Activated naive CD4-positive, alpha-beta T cell treated with anti-CD3 and anti-CD28 coated beads, Interleukin-2, amount 10 ng/mL, durations not matched to agents 7 days and 5 days (primary cell): Measurements from ENCODE around the gene TLR9.

Experiments
- CTCF ChIA-PET: fragments of 350-600 bp; sonication (Branson Sonifier 250); formaldehyde crosslinking; loops from one replicate; lab custom pipeline; 2021; ENCODE audit warnings: antibody characterized with exemption; lab: Charles Lee
- DNase-seq: peaks from one replicate; pipeline ENCODE4 v3.0.0-alpha.2; 2020
- H3K27ac Mint-ChIP-seq: one replicate; pipeline ENCODE4 v1.8.0; 2021; ENCODE audit warnings: mild to moderate bottlenecking, moderate library complexity, mixed read lengths
- H3K27me3 Mint-ChIP-seq: one replicate; pipeline ENCODE4 v1.8.0; 2021; ENCODE audit warnings: mild to moderate bottlenecking, mixed read lengths
- H3K36me3 Mint-ChIP-seq: one replicate; pipeline ENCODE4 v1.8.0; 2021; ENCODE audit warnings: mixed read lengths
- H3K4me1 Mint-ChIP-seq: one replicate; pipeline ENCODE4 v1.8.0; 2021; ENCODE audit warnings: mixed read lengths
- H3K4me3 Mint-ChIP-seq: one replicate; pipeline ENCODE4 v1.8.0; 2021; ENCODE audit warnings: mild to moderate bottlenecking, moderate library complexity, mixed read lengths
- H3K9me3 Mint-ChIP-seq: one replicate; pipeline ENCODE4 v1.8.0; 2021; ENCODE audit warnings: mixed read lengths

The TLR9 gene

DNA sequence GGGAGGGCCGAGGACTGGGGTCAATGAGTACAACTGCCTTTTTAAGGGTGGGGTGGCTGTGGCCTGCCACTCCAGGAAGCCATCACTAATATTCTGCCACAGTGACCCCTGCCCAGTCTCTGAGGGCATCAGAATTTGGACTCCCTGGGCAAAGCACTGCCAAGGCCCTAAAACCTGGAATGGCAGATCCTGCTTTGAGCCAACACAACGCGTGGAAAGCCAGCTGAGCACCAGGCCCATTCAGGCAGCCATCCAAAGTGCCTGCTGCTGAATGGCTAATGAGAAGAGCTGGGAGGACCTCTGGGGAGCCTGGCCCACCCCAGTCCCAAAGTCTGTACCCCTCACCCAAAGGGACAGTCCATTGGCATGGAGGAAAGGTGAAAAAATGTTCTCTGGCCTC, 8.5 kb upstream of the TLR9 start:
- CTCF ChIA-PET, result interaction anchor here (1.1 to 6.2 kb wide), 5 partner anchors 12 to 106 kb away, joined by 4 to 73 read pairs (median 5); partner anchors contain the start of gene WDR82
- no peak overlapping the region for H3K4me3 Mint-ChIP-seq
- peak overlapping the region; percentile 75 for H3K27ac Mint-ChIP-seq
- H3K27me3 Mint-ChIP-seq, result no peaks in the 10 kb centered on the region
- H3K4me1 Mint-ChIP-seq, result peaks cover 67% of the 10 kb centered on the region
- peaks cover 55% of the 10 kb centered on the region for H3K36me3 Mint-ChIP-seq
- no peak for DNase-seq
- H3K9me3 Mint-ChIP-seq, result no peaks in the 10 kb centered on the region

DNA sequence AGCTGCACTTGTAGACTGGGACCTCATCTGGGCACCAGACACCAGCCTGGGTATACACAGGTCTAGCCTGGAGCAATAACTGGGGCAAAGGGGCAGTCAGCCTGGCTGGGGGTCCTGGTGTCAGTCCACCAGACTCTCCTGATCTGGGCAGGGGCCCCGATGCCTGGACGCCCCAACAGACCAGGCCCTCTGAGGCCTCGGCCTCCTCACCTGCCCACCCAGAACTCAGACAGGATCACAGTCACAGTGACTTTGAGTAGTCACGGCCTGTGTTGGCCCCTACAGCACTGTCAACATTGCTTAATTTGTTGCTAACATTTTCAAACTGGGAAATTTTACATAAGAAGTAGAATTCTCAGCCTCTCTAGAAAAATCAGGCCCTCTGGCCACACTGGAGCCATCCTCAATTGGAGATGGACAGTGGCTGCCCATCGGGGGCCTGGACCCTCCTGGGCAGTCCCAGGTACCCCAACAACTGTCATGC, 7.7 kb upstream of the TLR9 start:
- Mint-ChIP-seq H3K4me1 (peaks cover 64% of the 10 kb centered on the region), H3K4me3 (no peak overlapping the region), H3K27me3 (no peaks in the 10 kb centered on the region), H3K36me3 (peaks cover 50% of the 10 kb centered on the region), H3K27ac (peak overlapping the region; percentile 75), H3K9me3 (no peaks in the 10 kb centered on the region)
- CTCF ChIA-PET, result interaction anchor here (0.9 to 6.2 kb wide), 17 partner anchors 8 to 215 kb away, joined by 3 to 122 read pairs (median 12); partner anchors contain the start of gene WDR82
- DNase-seq, result no peak

DNA sequence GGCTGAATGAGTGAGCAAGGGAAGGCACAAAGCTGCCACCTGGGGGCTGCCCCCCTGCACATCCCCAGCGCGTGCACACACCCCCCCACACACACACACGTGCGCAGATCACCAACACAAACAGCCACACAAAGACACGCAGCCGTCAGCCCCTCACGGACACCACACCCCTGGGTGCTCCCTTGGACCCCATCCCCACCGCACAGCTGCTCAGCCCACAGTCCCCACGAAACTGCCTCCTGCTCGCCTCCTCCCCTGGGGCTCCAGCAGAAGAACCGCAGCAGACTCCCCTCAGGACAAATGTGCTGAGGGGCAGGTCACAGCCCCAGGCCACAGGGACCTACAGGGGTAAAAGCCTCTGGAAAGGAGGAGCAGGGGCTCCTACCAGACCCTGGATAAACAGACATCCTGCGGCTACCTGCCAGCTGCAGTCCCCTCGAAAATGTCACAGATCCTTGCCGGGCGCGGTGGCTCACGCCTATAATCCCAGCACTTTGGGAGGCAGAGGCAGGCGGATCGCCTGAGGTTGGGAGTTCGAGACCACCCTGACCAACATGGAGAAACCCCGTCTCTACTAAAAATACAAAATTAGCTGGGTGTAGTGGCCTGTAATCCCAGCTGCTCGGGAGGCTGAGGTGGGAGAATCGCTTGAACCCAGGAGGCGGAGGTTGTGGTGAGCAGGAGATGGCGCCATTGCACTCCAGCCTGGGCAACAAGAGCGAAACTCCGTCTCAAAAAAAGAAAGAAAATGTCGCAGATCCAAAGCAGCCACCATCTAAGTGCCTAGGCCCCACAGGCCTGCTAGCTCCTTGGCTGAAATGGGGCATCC, 7.0 kb upstream of the TLR9 start:
- Mint-ChIP-seq H3K4me3 (no peak overlapping the region), H3K4me1 (peaks cover 59% of the 10 kb centered on the region), H3K36me3 (peaks cover 54% of the 10 kb centered on the region), H3K27me3 (no peaks in the 10 kb centered on the region), H3K9me3 (no peaks in the 10 kb centered on the region), H3K27ac (peak overlapping the region; percentile 24)
- peak; percentile 68 for DNase-seq
- CTCF ChIA-PET, result interaction anchor here (0.9 to 6.2 kb wide), 27 partner anchors 8 to 289 kb away, joined by 3 to 122 read pairs (median 7); partner anchors contain the start of genes GLYCTK and WDR82

DNA sequence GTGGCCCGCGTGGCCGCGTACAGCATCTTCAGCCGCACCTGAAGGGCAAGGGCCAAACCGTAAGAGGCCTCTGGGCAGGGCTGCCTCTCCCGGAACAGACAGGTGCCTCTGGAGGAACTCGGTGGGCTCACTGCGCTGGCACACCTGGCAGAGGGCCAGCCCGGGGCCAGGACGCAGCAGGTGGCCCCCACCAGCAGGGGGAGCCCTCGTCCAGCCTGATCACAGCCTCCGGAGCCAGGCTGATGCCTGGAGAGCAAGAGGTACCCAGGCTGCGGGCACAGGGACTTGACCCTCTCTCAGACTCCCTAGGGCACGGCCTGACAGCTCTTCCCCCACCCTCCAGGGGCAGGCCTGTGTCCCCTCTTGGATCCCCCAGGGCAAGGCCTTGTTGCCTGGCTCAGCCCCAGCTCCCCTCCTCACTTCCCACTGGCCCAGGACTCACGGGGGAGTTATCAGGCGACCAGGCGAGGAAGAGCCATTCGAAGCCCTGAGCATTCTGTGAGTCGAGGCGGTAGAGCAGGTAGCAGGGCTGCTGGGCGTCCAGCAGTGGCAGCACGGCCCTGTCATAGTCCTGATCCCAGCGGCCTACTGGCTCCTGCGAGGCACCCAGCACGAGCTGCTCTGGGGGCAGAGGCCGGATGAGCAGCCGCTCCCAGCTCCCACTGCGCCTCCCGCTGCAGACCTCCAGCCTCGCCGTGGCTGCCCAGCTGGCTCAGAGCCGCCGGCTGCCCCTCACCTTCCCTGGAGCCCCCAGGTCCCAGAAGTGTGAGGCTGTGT, 6.2 kb upstream of the TLR9 start:
- Mint-ChIP-seq H3K27ac (peak overlapping the region; percentile 74), H3K9me3 (no peaks in the 10 kb centered on the region), H3K4me1 (peaks cover 55% of the 10 kb centered on the region), H3K36me3 (peaks cover 55% of the 10 kb centered on the region), H3K27me3 (no peaks in the 10 kb centered on the region), H3K4me3 (no peak overlapping the region)
- DNase-seq, result peak; percentile 91
- CTCF ChIA-PET, result interaction anchor here (0.8 to 6.2 kb wide), 31 partner anchors 9 to 289 kb away, joined by 3 to 122 read pairs (median 6); partner anchors contain the start of genes GLYCTK and WDR82

DNA sequence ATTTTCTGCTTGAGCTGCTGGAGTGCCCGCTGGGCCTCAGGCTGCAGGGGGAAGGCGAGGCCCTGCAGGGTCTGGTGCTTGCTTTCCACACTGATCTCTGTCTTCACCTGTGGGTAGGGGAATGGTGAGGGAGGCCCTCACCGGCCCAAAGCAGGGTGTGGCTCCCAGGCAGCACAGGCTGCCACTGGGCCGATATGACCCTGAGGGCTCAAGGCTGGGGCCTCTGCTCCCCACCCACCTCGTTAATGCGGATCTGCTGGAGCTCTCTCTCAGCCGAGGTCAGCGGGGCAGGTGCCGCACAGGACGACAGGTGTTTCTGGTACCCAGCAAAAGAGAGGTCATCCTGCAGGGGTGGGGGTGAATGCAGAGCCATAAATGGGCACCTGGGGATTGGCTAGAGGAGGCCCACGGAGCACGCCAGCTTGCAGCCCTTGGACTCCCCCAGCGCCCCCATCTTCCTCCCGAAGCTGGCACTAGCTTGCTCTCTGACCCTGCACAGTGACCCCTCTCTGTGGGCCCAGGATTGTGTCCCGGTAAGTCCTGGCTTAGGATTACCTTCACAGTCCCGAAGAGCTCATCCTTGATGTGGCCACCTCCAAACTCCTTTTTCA, 5.5 kb upstream of the TLR9 start:
- no peaks in the 10 kb centered on the region for H3K27me3 Mint-ChIP-seq
- DNase-seq, result no peak
- H3K36me3 Mint-ChIP-seq, result peaks cover 55% of the 10 kb centered on the region
- no peak overlapping the region for H3K4me3 Mint-ChIP-seq
- no peaks in the 10 kb centered on the region for H3K9me3 Mint-ChIP-seq
- CTCF ChIA-PET, result interaction anchor here (0.8 to 6.2 kb wide), 25 partner anchors 10 to 288 kb away, joined by 3 to 122 read pairs (median 7); partner anchors contain the start of genes GLYCTK and WDR82
- H3K4me1 Mint-ChIP-seq, result peaks cover 55% of the 10 kb centered on the region
- peak overlapping the region; percentile 17 for H3K27ac Mint-ChIP-seq

DNA sequence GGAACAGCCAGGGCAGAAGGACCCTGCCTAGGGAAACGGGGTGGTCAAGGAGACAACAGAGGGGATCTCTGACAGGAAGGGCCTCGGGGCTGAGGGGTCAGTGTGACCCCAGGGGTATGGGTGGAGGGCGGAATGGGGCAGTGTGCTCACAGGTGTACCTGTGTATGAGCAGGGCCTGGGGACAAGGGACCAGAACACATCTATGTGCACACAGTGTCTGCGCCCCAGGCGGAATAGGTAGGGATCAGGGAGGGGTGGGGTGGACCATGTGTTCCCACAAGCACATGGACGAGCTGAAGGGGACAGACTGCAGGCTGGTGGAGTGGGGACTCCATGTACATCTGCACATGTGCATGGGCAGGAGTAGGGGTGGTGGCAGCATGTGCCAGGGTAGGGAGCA, 5.0 kb upstream of the TLR9 start:
- Mint-ChIP-seq H3K4me3 (no peak overlapping the region), H3K27me3 (no peaks in the 10 kb centered on the region), H3K9me3 (no peaks in the 10 kb centered on the region), H3K27ac (peak overlapping the region; percentile 24), H3K36me3 (peaks cover 50% of the 10 kb centered on the region), H3K4me1 (peaks cover 55% of the 10 kb centered on the region)
- CTCF ChIA-PET, result interaction anchor here (1.0 to 6.2 kb wide), 12 partner anchors 9 to 218 kb away, joined by 3 to 122 read pairs (median 14); partner anchors contain the start of gene WDR82
- DNase-seq, result no peak

DNA sequence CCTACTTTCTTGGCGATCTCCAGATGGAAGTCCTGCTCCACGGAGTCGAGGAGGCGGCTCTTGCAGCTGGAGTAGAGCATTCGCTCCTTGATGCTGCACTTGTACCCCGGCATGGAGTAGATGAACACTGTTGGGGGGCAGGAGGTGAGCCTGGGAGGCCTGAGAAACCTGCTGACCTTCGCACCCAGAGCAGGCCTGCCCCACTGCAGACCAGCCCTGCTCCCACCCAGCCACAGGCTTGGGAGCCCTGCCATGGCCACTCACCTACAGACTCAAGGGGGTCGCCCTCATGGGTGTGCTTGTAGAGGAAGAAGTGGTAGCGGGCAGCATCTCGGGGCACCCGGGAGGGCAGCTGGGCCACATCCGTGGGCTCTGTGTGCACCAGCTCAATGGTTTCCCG, 4.2 kb upstream of the TLR9 start:
- Mint-ChIP-seq H3K4me3 (no peak overlapping the region), H3K4me1 (peaks cover 55% of the 10 kb centered on the region), H3K36me3 (peaks cover 47% of the 10 kb centered on the region), H3K27ac (no peak overlapping the region), H3K9me3 (no peaks in the 10 kb centered on the region), H3K27me3 (no peaks in the 10 kb centered on the region)
- CTCF ChIA-PET, result interaction anchor here (4.0 to 6.2 kb wide), 3 partner anchors 8 to 109 kb away, joined by 64 to 122 read pairs (median 73); partner anchors contain the start of gene WDR82
- DNase-seq, result no peak

DNA sequence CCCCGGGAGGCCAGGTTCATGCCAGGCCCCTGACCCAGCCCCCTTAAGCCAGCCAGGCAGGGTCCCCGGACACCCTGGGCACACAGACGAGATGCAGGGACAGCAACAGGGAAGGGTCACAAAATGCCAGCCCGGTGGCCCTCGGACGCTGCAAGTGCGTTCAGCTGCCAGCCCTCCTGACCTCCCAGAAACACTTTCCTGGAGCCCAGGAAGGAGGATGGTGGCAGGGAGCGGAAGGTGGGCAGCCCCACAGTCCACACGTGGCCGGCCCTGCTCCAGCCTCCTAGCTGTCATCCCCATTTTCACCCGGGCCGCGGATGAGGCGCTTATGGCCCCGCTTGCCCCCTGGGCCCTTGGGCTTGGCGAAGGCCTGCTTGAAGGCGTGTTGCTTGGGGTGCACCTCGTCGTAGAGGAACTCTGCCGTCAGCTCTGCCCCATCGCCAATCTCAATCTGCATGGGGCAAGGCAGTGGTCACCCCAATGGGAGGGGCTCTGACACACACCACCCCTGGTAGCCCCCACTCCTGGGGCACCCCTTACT, 3.4 kb upstream of the TLR9 start:
- Mint-ChIP-seq H3K4me1 (peaks cover 56% of the 10 kb centered on the region), H3K4me3 (no peak overlapping the region), H3K27me3 (no peaks in the 10 kb centered on the region), H3K9me3 (no peaks in the 10 kb centered on the region), H3K36me3 (peaks cover 44% of the 10 kb centered on the region), H3K27ac (no peak overlapping the region)
- DNase-seq, result no peak
- CTCF ChIA-PET, result interaction anchor here (5.3 to 6.2 kb wide), 2 partner anchors 8 to 51 kb away, joined by 64 to 73 read pairs; partner anchors contain the start of gene WDR82

DNA sequence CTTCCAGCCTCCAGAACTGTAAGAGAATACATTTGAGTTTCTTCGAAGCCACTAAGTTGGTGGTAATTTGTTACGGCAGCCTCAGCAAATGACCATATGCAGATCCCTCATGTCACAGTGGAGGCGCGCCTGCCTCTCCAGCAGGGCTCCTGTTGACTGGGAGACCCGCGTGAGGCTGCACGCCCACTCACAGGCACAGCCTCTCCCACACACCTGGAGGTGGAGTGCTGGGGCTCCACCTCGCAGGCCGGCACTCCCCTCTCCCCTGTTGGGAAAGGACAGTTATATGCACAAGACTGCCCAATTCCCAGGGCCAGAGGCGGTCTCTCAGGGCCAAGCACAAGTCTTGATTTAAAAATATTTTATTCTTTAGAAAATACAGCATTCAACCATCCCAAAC, 2.8 kb upstream of the TLR9 start:
- Mint-ChIP-seq H3K9me3 (no peaks in the 10 kb centered on the region), H3K4me1 (peaks cover 58% of the 10 kb centered on the region), H3K27me3 (no peaks in the 10 kb centered on the region), H3K36me3 (peaks cover 46% of the 10 kb centered on the region), H3K4me3 (no peak overlapping the region), H3K27ac (no peak overlapping the region)
- CTCF ChIA-PET, result interaction anchor here (5.3 to 6.2 kb wide), 2 partner anchors 7 to 51 kb away, joined by 64 to 73 read pairs; partner anchors contain the start of gene WDR82
- DNase-seq, result no peak

DNA sequence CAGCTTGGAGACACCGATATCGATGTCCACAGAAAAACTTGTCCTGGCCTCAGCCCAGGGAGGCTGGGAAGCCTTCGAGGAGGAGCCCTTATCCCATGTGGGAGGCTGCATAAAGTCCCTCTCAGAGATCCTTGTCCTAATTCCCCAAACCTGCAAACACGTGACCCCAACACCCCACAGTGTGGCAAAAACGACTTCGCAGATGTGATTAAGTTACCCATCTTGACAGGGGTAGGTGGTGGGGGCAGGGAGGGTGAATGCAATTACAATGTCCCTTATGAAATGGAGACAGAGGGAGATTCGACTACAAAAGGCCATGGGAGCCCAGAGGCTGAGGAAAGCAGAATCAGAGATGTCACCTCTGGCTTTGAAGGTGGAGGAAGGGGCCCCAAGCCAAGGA, 2.3 kb upstream of the TLR9 start:
- CTCF ChIA-PET, result interaction anchor here (1.3 kb wide), 1 partner anchor 13 kb away, joined by 3 read pairs; no protein-coding TSS in a partner anchor
- no peak overlapping the region for H3K4me3 Mint-ChIP-seq
- DNase-seq, result no peak
- no peaks in the 10 kb centered on the region for H3K9me3 Mint-ChIP-seq
- H3K4me1 Mint-ChIP-seq, result peaks cover 58% of the 10 kb centered on the region
- no peak overlapping the region for H3K27ac Mint-ChIP-seq
- H3K27me3 Mint-ChIP-seq, result no peaks in the 10 kb centered on the region
- peaks cover 47% of the 10 kb centered on the region for H3K36me3 Mint-ChIP-seq

DNA sequence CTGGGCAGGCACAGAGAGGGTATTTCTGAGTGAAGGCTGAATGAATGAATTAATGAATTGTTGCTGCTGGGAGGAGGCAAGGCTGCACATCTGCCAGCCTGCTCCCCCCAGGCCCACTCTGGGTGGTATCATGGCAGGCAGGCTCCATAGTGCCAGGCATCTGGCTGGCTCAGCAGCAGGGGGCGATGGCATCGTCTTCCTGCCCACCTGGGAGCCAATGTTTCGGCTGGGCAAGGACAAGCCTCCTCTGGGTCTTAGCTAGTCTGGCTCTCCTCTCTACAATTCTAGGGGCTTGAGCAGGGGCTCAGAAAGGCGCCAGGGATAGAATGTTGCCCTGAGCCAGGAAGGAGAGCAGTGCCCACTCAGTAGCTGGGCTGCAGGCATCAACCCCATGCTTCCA, 1.7 kb upstream of the TLR9 start:
- H3K36me3 Mint-ChIP-seq, result peaks cover 44% of the 10 kb centered on the region
- CTCF ChIA-PET, result interaction anchor here (1.0 to 1.3 kb wide), 2 partner anchors 13 to 111 kb away, joined by 3 to 4 read pairs; no protein-coding TSS in a partner anchor
- H3K4me3 Mint-ChIP-seq, result no peak overlapping the region
- peaks cover 59% of the 10 kb centered on the region for H3K4me1 Mint-ChIP-seq
- no peaks in the 10 kb centered on the region for H3K27me3 Mint-ChIP-seq
- H3K9me3 Mint-ChIP-seq, result no peaks in the 10 kb centered on the region
- peak overlapping the region; percentile 34 for H3K27ac Mint-ChIP-seq
- DNase-seq, result no peak

DNA sequence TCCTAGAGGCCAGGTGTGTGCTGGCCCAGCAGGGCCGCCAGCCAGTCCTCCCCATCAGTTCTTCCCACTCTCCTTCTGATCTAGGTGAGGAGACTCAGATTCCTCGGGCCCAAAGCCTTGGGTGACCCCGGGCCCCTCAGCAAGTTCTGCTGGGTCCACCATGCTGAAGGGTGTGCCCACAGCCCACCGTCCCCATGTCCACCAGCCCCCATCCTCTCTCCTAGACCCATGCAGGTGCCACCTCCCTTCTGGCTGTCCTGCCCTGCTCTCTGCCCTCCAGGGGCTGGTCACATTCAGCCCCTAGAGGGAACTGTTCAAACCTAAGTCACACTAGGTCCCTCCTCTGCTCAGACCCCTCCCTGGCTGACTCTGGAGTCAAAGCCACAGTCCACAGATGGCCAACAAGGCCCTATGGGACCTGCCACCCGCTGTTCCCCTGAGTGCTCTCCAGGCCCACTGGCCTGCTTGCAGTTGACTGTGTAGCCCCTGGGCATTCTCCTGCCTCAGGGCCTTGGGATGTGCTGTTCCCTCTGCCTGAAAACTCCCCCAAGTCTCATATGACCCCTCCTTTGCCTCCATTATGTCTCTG, 878 bp upstream of the TLR9 start:
- CTCF ChIA-PET, result interaction anchor here (0.7 to 10.4 kb wide), 4 partner anchors 17 to 114 kb away, joined by 3 to 125 read pairs (median 4); no protein-coding TSS in a partner anchor
- Mint-ChIP-seq H3K36me3 (peaks cover 37% of the 10 kb centered on the region), H3K4me3 (peak overlapping the region; percentile 7), H3K9me3 (no peaks in the 10 kb centered on the region), H3K27ac (peak overlapping the region; percentile 87), H3K27me3 (no peaks in the 10 kb centered on the region), H3K4me1 (peaks cover 60% of the 10 kb centered on the region)
- DNase-seq, result no peak
